Measurements from ENCODE around the gene PPP2R3C. TPM values are rescaled to one million over a fixed set of nuclear protein-coding genes. Genes with fewer than 3 reads are reported as not detected.

Gene PPP2R3C
- total and polyA plus RNA-seq, 2 experiments from 2014 or later, result 35.9 to 43.0 TPM

- H3K4me3 ChIP-seq, result no peak overlapping the region
- TF ChIP-seq ETS1 (IDR thresholded peaks at IDR 0.05), result no peak
- no peak for TF ChIP-seq ZNF331 (CRISPR knock-in tag; IDR thresholded peaks at IDR 0.05; ENCODE audit: low read depth)
- no peak for TF ChIP-seq EZH2 (IDR thresholded peaks at IDR 0.05; ENCODE audit: low read depth, unreplicated experiment)
- no peak for TF ChIP-seq POLR2AphosphoS5 (IDR thresholded peaks at IDR 0.05; ENCODE audit: low read depth)
- TF ChIP-seq ZNF114 (CRISPR knock-in tag; IDR thresholded peaks at IDR 0.05), result no peak
- no peak for TF ChIP-seq JUNB (IDR thresholded peaks at IDR 0.05; ENCODE audit: unreplicated experiment)
- TF ChIP-seq CREB1 (CRISPR knock-in tag; IDR thresholded peaks at IDR 0.05; ENCODE audit: low read depth), result no peak
- no peak for TF ChIP-seq STAT1 (IDR thresholded peaks at IDR 0.05; ENCODE audit: unreplicated experiment)
- TF ChIP-seq, protein P1, sequence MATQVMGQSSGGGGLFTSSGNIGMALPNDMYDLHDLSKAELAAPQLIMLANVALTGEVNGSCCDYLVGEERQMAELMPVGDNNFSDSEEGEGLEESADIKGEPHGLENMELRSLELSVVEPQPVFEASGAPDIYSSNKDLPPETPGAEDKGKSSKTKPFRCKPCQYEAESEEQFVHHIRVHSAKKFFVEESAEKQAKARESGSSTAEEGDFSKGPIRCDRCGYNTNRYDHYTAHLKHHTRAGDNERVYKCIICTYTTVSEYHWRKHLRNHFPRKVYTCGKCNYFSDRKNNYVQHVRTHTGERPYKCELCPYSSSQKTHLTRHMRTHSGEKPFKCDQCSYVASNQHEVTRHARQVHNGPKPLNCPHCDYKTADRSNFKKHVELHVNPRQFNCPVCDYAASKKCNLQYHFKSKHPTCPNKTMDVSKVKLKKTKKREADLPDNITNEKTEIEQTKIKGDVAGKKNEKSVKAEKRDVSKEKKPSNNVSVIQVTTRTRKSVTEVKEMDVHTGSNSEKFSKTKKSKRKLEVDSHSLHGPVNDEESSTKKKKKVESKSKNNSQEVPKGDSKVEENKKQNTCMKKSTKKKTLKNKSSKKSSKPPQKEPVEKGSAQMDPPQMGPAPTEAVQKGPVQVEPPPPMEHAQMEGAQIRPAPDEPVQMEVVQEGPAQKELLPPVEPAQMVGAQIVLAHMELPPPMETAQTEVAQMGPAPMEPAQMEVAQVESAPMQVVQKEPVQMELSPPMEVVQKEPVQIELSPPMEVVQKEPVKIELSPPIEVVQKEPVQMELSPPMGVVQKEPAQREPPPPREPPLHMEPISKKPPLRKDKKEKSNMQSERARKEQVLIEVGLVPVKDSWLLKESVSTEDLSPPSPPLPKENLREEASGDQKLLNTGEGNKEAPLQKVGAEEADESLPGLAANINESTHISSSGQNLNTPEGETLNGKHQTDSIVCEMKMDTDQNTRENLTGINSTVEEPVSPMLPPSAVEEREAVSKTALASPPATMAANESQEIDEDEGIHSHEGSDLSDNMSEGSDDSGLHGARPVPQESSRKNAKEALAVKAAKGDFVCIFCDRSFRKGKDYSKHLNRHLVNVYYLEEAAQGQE (IDR thresholded peaks at IDR 0.05; ENCODE audit: unreplicated experiment), result no peak
- Mint-ChIP-seq H3K4me1 (peaks cover 10% of the 10 kb centered on the region), H3K36me3 (ENCODE audit: low read depth) (peaks cover 56% of the 10 kb centered on the region), H3K4me3 (no peak overlapping the region), H3K27me3 (ENCODE audit: insufficient read depth, low read depth, poor library complexity) (peaks cover 2% of the 10 kb centered on the region), H3K27ac (peak overlapping the region; percentile 7; the same call in 1 of the 2 replicates), H3K9me3 (peaks cover 14% of the 10 kb centered on the region; the same call in 2 of the 3 replicates)
- no peaks in the 10 kb centered on the region for H3F3A ChIP-seq (replicated peaks; ENCODE audit: low read depth)
- H3K4me1 ChIP-seq (ENCODE audit: insufficient read depth), result peaks cover 6% of the 10 kb centered on the region; the same call in 1 of the 2 replicates
- no peak overlapping the region for H3K27ac ChIP-seq (ENCODE audit: low read depth)
- DNase-seq (ENCODE audit: low spot score), result peak; percentile 29
- H4K20me1 ChIP-seq (replicated peaks; ENCODE audit: insufficient read depth), result no peaks in the 10 kb centered on the region
- no peak overlapping the region for H3K4me2 ChIP-seq
- H2AFZ ChIP-seq, result no peak overlapping the region
- 0 out of 2 replicates have a peak, but pooled peaks cover 6% of the 10 kb centered on the region for H3K79me2 ChIP-seq (replicated peaks; ENCODE audit: insufficient read depth)
- ATAC-seq, result no peak; the same call in 2 of the 3 replicates
- peaks cover 27% of the 10 kb centered on the region for H3K36me3 ChIP-seq (ENCODE audit: insufficient read depth)
- H3K27me3 ChIP-seq (ENCODE audit: insufficient read depth), result no peaks in the 10 kb centered on the region
- H3K9me2 ChIP-seq (ENCODE audit: insufficient read depth), result no peaks in the 10 kb centered on the region
Measured at GRCh38 chr14:35113308-35113950, 8.4 kb downstream of the PPP2R3C start.

DNA sequence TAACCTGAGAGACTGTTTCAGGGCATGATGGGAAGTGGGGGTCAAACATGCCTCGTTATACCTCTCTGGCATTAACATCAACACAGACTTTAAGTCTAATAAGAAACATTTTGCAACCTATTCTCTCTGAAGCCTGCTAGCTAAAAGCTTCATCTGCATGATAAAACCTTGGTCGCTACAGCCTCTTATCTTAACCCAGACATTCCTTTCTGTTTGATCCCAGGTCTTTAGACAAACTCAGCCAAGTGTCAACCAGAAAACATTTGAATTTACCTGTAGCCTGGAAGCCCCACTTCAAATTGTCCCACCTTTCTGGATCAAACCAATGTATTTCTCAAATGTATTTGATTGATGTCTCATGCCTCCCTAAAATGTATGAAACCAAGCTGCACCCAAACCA lies 9.1 kb downstream of the PPP2R3C start:
- peaks cover 56% of the 10 kb centered on the region for H3K36me3 Mint-ChIP-seq (ENCODE audit: low read depth)
- H3K36me3 ChIP-seq (ENCODE audit: insufficient read depth), result peaks cover 31% of the 10 kb centered on the region

More for the DNA sequence above, 9.1 kb downstream of the PPP2R3C start:
- Histone ChIP-seq H3K4me2 (no peak overlapping the region), H3K9me2 (ENCODE audit: insufficient read depth) (no peaks in the 10 kb centered on the region), H3K4me3 (no peak overlapping the region), H3F3A (replicated peaks; ENCODE audit: low read depth) (no peaks in the 10 kb centered on the region), H3K4me1 (ENCODE audit: insufficient read depth) (peaks cover 6% of the 10 kb centered on the region; the same call in 1 of the 2 replicates), H3K79me2 (replicated peaks; ENCODE audit: insufficient read depth) (0 out of 2 replicates have a peak, but pooled peaks cover 6% of the 10 kb centered on the region), H4K20me1 (replicated peaks; ENCODE audit: insufficient read depth) (no peaks in the 10 kb centered on the region), H2AFZ (no peak overlapping the region), H3K27me3 (ENCODE audit: insufficient read depth) (no peaks in the 10 kb centered on the region), H3K27ac (ENCODE audit: low read depth) (no peak overlapping the region)
- Mint-ChIP-seq H3K27ac (peak overlapping the region; percentile 7; the same call in 1 of the 2 replicates), H3K4me3 (no peak overlapping the region), H3K4me1 (peaks cover 10% of the 10 kb centered on the region), H3K27me3 (ENCODE audit: insufficient read depth, low read depth, poor library complexity) (peaks cover 2% of the 10 kb centered on the region), H3K9me3 (peaks cover 14% of the 10 kb centered on the region; the same call in 2 of the 3 replicates)
- ATAC-seq (no peak), DNase-seq (ENCODE audit: low spot score) (peak; percentile 57)
- no peak for TF ChIP-seq CTCF (conservative IDR thresholded peaks at IDR 0.05; ENCODE audit: low read depth in 2 of 2)
